GM12874 (cell line): ENCODE results near the gene SOWAHD.

Experiments used
- CTCF ChIP-seq: IDR thresholded peaks from 2 replicates; pipeline ENCODE4 v1.5.1; 2011; ENCODE audit warnings: low read depth, mild to moderate bottlenecking, control low read depth, low read length, moderate library complexity; ENCODE audit not compliant: insufficient read depth

SOWAHD gene

GRCh38 chrX:119757979-119758730 lies at the start of gene SOWAHD:
Gene SOWAHD, plus strand, starts transcription at chrX:119758588. Its CDS starts 80 bp downstream, at chrX:119758668.
- no peak for TF ChIP-seq CTCF

GRCh38 chrX:119708936-119709335 lies 49.5 kb upstream of the SOWAHD start:
- no peak for TF ChIP-seq CTCF

GRCh38 chrX:119709630-119710029 lies 48.8 kb upstream of the SOWAHD start:
- TF ChIP-seq CTCF, result no peak

- TF ChIP-seq CTCF, result no peak
Observed at GRCh38 chrX:119721487-119721886, 36.9 kb upstream of the SOWAHD start.

GRCh38 chrX:119721926-119722325 lies 36.5 kb upstream of the SOWAHD start:
- no peak for TF ChIP-seq CTCF

GRCh38 chrX:119726900-119727555 lies 31.4 kb upstream of the SOWAHD start:
- TF ChIP-seq CTCF, result no peak

- TF ChIP-seq CTCF, result no peak
Observed at GRCh38 chrX:119728487-119728886, 29.9 kb upstream of the SOWAHD start.
